ENCODE results near the gene ANTXR1. TPM values are rescaled to one million over a fixed set of nuclear protein-coding genes. Genes with fewer than 3 reads are reported as not detected.
A peak's percentile ranks its signal among the peaks of the same experiment; 100 is the strongest.

Gene ANTXR1
- total and polyA plus RNA-seq, 9 of the 15 experiments (the other 6 are each of a cell fraction or from before 2014, with no cell fraction given): 0.07 to 1.00 (median 0.54) TPM

DNA sequence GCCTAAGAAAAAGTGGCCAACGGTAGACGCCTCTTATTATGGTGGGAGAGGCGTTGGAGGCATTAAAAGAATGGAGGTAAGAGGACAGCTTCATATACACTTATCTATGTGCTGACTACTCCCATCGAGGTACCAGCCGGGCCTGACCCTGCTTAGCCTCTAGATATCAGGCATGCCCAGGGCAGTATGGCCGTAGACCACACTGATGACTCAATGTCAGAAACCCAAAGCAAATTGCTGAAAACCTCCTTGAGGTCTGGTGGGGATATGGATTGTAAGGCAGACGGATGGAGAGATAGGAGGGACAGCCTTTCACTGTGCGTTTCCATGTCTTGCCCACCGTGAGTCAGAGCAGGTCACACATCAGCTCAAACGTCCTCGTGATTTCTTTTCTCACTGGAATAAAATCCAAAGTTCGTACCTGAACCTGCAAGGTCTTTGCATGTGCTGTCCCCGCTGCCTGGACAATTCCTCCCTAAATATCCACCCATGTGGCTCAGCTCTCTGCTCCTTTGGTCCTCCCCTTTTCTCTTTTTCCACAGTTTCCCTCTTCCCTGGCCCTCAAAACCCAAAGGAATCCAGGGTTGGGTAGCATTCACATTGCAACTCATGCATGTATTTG is 168.9 kb downstream of the ANTXR1 start (continued):
- no peak for TF ChIP-seq E2F3 (CRISPR knock-in tag; IDR thresholded peaks at IDR 0.05)
- TF ChIP-seq POLR2AphosphoS5 (IDR thresholded peaks at IDR 0.05; ENCODE audit: control insufficient read depth, insufficient read depth, low read depth, low read length): peak; percentile 80; the same call in 1 of the 2 replicates
- TF ChIP-seq SRF (CRISPR knock-in tag; IDR thresholded peaks at IDR 0.05): no peak
- TF ChIP-seq ZNF830 (CRISPR knock-in tag; IDR thresholded peaks at IDR 0.05): no peak
- no peak for TF ChIP-seq POLR2AphosphoS2 (IDR thresholded peaks at IDR 0.05; ENCODE audit: low read length)
- TF ChIP-seq ZNF274 (IDR thresholded peaks at IDR 0.05; ENCODE audit: borderline replicate concordance, low read depth, low read length): no peak
- TF ChIP-seq TEAD4 (IDR thresholded peaks at IDR 0.05; ENCODE audit: low read length): peak; percentile 94
- no peak for TF ChIP-seq TEAD4 (CRISPR knock-in tag; IDR thresholded peaks at IDR 0.05; ENCODE audit: borderline replicate concordance)
- peak in 1 of 2 experiments; percentile 87; a peak in 1 of 4 replicates for TF ChIP-seq RCOR1 (IDR thresholded peaks at IDR 0.05; ENCODE audit: borderline replicate concordance in 1 of 2, low read depth in 2 of 2, low read length in 2 of 2)
- no peak for TF ChIP-seq CHD7 (IDR thresholded peaks at IDR 0.05; ENCODE audit: low read depth, low read length)
- TF ChIP-seq, protein P1, sequence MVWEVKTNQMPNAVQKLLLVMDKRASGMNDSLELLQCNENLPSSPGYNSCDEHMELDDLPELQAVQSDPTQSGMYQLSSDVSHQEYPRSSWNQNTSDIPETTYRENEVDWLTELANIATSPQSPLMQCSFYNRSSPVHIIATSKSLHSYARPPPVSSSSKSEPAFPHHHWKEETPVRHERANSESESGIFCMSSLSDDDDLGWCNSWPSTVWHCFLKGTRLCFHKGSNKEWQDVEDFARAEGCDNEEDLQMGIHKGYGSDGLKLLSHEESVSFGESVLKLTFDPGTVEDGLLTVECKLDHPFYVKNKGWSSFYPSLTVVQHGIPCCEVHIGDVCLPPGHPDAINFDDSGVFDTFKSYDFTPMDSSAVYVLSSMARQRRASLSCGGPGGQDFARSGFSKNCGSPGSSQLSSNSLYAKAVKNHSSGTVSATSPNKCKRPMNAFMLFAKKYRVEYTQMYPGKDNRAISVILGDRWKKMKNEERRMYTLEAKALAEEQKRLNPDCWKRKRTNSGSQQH (CRISPR knock-in tag; IDR thresholded peaks at IDR 0.05): no peak
- TF ChIP-seq SIN3B (IDR thresholded peaks at IDR 0.05; ENCODE audit: low read depth): no peak
- no peak for TF ChIP-seq PRMT5 (CRISPR knock-in tag; IDR thresholded peaks at IDR 0.05)
- TF ChIP-seq GABPB1 (CRISPR knock-in tag; IDR thresholded peaks at IDR 0.05): no peak
- no peak for TF ChIP-seq ZNF507 (tag; conservative IDR thresholded peaks at IDR 0.05)
- no peak for TF ChIP-seq ZNF23 (CRISPR knock-in tag; IDR thresholded peaks at IDR 0.05)
- peak in 1 of 2 experiments; percentile 48; a peak in 1 of 4 replicates for TF ChIP-seq TBL1XR1 (IDR thresholded peaks at IDR 0.05; ENCODE audit: low read length in 2 of 2)
